Activated T-helper 9 cell treated with anti-CD3 and anti-CD28 coated beads, Interleukin-2, amount 50 U/mL, for 16 hours (primary cell): ENCODE measurements around the gene LZTFL1.

ENCODE experiments used
- DNase-seq: peaks from one replicate; pipeline ENCODE4 v3.0.0-alpha.2; 2020; ENCODE audit warnings: low read depth

LZTFL1 gene

GRCh38 chr3:45807681-45808540 is 34.0 kb downstream of the LZTFL1 start:
- no peak for DNase-seq

GRCh38 chr3:45807133-45807532 is 34.8 kb downstream of the LZTFL1 start:
- no peak for DNase-seq

- no peak for DNase-seq
These were observed 35.8 kb downstream of the LZTFL1 start for GRCh38 chr3:45806072-45806471.

- DNase-seq: no peak
These were observed 38.5 kb downstream of the LZTFL1 start for GRCh38 chr3:45803252-45803935.

GRCh38 chr3:45802146-45802545 is 39.8 kb downstream of the LZTFL1 start:
- DNase-seq: no peak

GRCh38 chr3:45800611-45801010 is 41.3 kb downstream of the LZTFL1 start:
- DNase-seq: no peak

- no peak for DNase-seq
These were observed 42.3 kb downstream of the LZTFL1 start for GRCh38 chr3:45799586-45799985.

- DNase-seq: no peak
These were observed 43.9 kb downstream of the LZTFL1 start for GRCh38 chr3:45798034-45798433.

GRCh38 chr3:45796902-45797637 is 44.8 kb downstream of the LZTFL1 start:
- DNase-seq: no peak

GRCh38 chr3:45795882-45796765 is 45.8 kb downstream of the LZTFL1 start, which contains the start of gene SLC6A20:
Gene SLC6A20, minus strand, starts transcription at chr3:45796536. Its CDS starts 117 bp downstream, at chr3:45796419.
- DNase-seq: no peak

GRCh38 chr3:45795509-45795881 is 46.4 kb downstream of the LZTFL1 start:
- no peak for DNase-seq

GRCh38 chr3:45794660-45795059 is 47.3 kb downstream of the LZTFL1 start:
- no peak for DNase-seq

- DNase-seq: no peak
These were observed 47.8 kb downstream of the LZTFL1 start for GRCh38 chr3:45794177-45794560.

- no peak for DNase-seq
These were observed 48.3 kb downstream of the LZTFL1 start for GRCh38 chr3:45793482-45794176.

GRCh38 chr3:45792516-45793172 is 49.3 kb downstream of the LZTFL1 start:
- DNase-seq: no peak

GRCh38 chr3:45792036-45792435 is 49.9 kb downstream of the LZTFL1 start:
- no peak for DNase-seq

- no peak for DNase-seq
These were observed 51.3 kb downstream of the LZTFL1 start for GRCh38 chr3:45790596-45790995.

GRCh38 chr3:45789235-45789812 is 52.6 kb downstream of the LZTFL1 start:
- DNase-seq: no peak

- DNase-seq: no peak
These were observed 54.4 kb downstream of the LZTFL1 start for GRCh38 chr3:45787551-45787950.
